Head of caudate nucleus (tissue), 42 donors: Measurements from ENCODE around the gene DST.
"Not testable (repeated sequence)": the region's sequence is repeated elsewhere in the genome, so short reads cannot be mapped to it uniquely, and the experiment has no call there.

Source experiments
- DNase-seq, 42 donors: peaks; one replicate each; pipeline versions ENCODE4 v3.0.0 to v3.0.0-alpha.2; 2020 to 2021; ENCODE audit warnings: mixed read lengths in 7 of 42
- intact Hi-C: fragments of 100-400 bp; cut with DNase I; formaldehyde crosslinking; loops from one replicate; pipeline ENCODE4 v1.15.0; 2022

The DST gene

DNA sequence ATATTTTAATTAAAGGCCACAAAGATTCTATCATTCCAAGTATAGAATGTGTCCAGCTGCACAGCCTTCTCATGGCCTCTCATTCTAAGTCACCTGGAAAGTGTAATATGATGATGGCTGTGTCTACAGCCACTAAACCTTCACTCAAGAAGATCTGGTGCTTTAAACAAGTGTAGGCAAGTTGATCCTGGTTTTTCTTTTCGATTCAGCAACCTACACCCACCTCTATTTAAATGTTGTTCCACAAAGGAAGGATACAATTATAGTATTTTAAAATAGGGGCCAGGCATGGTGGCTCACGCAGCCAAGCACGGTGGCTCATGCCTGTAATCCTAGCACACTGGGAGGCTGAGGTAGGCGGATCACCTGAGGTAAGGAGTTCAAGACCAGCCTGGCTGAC lies 25.5 kb upstream of the DST start:
- intact Hi-C loops: no loop called here
- no peak for DNase-seq

DNA sequence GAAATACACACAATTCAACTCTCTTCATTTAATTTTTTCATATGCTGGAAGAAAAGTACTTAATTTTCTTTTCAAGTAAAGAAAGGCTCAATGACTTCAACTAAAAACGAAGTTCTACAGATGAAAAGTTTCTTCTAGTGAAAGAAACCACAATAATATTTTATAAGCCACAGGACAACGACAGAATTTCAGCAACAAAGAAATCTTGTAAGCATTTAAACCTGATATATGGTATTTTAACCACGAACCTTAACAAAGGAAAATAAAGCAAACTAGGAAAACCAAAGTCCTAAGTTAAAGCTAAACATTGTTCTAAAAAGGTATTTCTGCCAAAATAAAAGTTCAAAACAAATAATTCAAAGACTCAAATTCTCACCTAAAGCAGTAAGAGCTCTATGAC lies 24.6 kb upstream of the DST start:
- DNase-seq: no peak
- intact Hi-C loops: no loop called here

- DNase-seq: no peak
- intact Hi-C loops: no loop called here
Observed at GRCh38 chr6:56664029-56664428, 21.3 kb upstream of the DST start.

DNA sequence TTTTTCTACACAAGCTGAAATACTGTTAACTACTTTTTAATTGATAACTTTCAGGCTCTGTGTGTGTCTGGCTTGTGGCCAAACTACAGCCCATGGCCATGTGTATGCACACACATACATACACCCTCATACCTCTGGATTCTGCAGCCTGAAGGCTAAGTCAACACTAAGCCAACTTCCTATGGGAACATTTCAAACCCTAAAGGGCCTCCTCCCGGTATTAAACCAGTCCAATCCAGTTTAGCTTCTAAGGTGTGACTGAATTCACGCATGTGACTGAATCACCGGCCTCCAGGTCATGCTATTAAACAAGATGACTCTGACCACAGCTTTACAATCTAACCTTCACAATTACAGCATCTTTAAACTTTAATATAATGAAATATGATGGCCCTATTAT lies 20.7 kb upstream of the DST start:
- intact Hi-C loops: no loop called here
- DNase-seq: no peak

DNA sequence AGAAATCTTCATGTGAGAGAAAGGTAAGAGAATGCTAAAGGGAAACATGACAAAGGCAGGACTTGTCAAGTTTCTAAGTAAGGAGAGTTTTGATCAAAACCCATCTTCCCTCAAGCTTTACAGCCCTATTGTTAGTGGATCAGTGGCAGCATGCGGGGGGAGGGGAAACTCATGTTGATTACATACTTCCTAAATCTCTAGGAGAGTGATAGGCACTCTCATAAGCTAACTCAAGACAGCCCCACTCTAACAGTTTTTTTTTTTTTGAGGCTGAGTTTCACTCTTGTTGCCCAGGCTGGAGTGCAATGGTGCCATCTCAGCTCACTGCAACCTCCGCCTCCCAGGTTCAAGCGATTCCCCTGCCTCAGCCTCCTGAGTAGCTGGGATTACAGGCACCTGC lies 18.6 kb upstream of the DST start:
- intact Hi-C loops: not testable (repeated sequence)
- DNase-seq: peak in 5 of 42 donors; percentile 22 to 70 (median 36)

DNA sequence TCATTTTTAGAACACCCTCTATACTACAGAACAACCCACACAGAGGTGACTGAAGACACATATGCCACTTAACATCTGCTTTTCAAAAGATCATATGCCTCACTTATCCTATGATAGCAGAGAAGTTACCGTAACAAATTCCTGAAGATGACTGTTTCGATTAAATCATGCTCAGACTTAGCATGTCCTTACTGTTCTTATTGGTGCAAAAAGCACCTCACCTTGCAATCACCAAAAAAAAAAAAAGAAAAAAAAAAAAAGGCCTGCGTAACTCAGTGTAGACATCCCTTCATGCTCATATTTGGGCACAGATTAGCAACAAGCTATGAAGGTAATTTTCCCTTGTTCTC lies 17.7 kb upstream of the DST start:
- intact Hi-C loops: no loop called here
- DNase-seq: no peak

GRCh38 chr6:56659721-56660380 lies 17.2 kb upstream of the DST start:
- intact Hi-C loops: no loop called here
- DNase-seq: peak in 2 of 42 donors; percentile 13 to 27

GRCh38 chr6:56658326-56658725 lies 15.6 kb upstream of the DST start:
- DNase-seq: no peak
- intact Hi-C loops: no loop called here

- DNase-seq: no peak
Observed at GRCh38 chr6:56657354-56657753, 14.7 kb upstream of the DST start.

GRCh38 chr6:56656466-56656865 lies 13.8 kb upstream of the DST start:
- intact Hi-C loops: no loop called here
- no peak for DNase-seq

More at GRCh38 chr6:56657354-56657753, 14.7 kb upstream of the DST start:
- intact Hi-C loops: no loop called here

- no peak for DNase-seq
- intact Hi-C loops: no loop called here
Observed at GRCh38 chr6:56655996-56656395, 13.3 kb upstream of the DST start.

- no peak for DNase-seq
- intact Hi-C loops: no loop called here
Observed at GRCh38 chr6:56655249-56655648, 12.6 kb upstream of the DST start.

GRCh38 chr6:56652994-56653393 lies 10.3 kb upstream of the DST start:
- intact Hi-C loops: no loop called here
- no peak for DNase-seq

- intact Hi-C loops: no loop called here
Observed at GRCh38 chr6:56652231-56652630, 9.5 kb upstream of the DST start.

GRCh38 chr6:56650191-56650590 lies 7.5 kb upstream of the DST start:
- intact Hi-C loops: no loop called here
- no peak for DNase-seq

More at GRCh38 chr6:56652231-56652630, 9.5 kb upstream of the DST start:
- DNase-seq: no peak

GRCh38 chr6:56649782-56650181 lies 7.1 kb upstream of the DST start:
- intact Hi-C loops: no loop called here

DNA sequence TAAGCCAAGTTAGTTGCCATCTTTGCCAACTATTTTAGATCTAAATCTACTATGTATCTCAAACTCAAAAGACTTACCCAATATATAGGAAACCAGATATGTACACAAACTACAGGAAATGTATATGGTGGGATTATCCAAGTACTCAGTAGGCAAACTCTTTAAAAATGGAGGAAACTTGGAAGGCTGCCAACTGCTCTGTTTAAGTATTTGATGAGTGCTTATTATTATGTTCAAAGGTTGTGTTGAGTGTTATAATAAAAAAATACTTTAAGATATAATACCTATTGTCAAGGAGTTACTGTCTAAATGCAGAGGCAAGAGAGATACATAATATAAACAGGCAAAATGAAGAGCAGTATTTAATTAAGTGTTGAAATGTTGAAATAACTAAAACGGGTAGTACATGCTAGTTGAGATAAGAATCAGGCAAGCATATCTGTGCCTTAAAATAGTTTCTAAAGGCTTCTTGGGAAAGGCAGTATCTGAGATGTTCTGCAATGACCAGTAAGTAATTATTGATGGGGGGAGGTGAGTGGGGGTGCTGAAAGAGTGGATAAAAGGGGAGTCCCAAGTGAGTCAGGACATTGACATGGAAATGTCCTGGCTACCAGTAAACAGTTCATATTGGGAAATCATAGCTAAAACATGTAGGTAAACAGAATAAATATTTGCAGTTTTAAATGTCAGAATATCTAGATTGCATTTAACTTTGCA lies 6.5 kb upstream of the DST start:
- no peak for DNase-seq
- intact Hi-C loops: no loop called here

More at GRCh38 chr6:56649782-56650181, 7.1 kb upstream of the DST start:
- no peak for DNase-seq

DNA sequence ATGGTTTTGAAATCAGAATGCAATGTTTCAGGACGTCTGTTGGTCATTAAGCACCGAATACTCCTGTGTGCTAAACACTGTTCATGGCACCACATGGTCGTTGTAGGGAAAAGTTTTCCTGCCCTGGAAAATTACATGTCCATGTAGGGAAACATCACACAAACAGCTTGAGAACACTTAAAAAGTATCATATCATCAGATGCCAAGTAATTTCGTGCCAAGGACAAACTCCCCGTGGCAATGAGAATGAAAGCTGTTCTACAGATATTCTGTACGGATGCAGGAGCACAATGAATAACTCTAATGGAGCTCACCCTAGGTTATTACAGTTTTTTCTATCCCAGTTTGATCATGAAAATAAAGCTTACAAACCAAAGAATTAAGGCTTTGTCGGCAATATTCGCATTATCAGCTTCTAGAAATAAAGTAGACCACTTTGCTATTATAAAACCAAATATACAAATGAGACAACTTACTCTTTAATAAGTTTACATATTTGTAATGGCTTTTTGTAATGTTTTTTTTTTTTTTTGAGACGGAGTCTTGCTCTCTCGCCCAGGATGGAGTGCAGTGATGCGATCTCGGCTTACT lies 4.6 kb upstream of the DST start:
- intact Hi-C loops: no loop called here
- no peak for DNase-seq

DNA sequence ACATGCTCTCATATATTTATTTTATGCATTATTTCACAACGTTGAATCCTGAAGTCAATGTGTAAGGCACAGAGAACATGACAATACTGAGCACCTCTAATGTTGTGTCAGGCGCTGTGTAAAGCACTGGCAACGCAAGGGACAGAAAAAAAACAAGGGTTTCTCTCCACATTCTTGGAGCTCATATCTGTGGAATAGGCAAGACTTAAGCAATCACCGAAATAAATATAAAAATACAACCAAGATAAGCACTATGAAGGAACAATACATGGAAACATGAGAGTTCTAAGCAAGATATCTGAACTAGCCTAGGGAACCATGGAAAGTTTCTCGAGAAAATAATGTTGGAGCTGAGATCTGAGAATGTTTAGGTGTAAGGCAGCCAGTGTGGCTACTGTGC lies 1.7 kb upstream of the DST start:
- DNase-seq: no peak
- intact Hi-C loops: no loop called here

GRCh38 chr6:56643379-56644089 lies 845 bp upstream of the DST start:
- no peak for DNase-seq
- intact Hi-C loops: no loop called here
